ENCODE measurements around the gene PAQR6.

PAQR6 gene

DNA sequence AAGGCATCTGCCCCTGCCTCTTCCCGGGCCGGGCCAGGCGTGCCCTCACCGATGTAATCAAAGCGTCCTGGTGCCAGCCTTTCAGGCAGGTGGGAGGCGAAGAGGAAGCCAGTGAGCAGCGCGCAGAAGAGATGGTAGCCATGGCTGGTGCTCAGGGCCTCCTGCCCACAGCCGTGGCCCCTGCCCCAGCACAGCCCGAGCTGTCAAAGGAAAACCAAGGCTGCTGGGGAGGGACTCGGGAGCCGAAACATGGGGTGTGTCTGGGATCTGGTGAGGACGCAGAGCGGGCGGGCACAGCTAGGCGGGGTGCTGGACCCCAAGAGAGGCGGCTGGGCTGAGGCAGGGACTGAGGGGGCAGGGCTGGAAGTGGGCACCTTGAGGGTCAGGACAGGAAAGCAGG lies 3.1 kb downstream of the PAQR6 start:
- no peak for TF ChIP-seq Cebpa-rat (IDR thresholded peaks at IDR 0.05)
- Histone ChIP-seq H3K36me3 (peaks cover 11 to 25% (median 17%) of the 10 kb centered on the region in 11 experiments), H4K20me1 (peaks cover 5 to 97% (median 88%) of the 10 kb centered on the region in 11 experiments; a peak in 21 of 22 replicates), H3K4me3 (no peak overlapping the region), H3K9me3 (replicated peaks in 1 of 11) (no peaks in the 10 kb centered on the region), H3K27ac (no peak overlapping the region), H3K9ac (peak overlapping the region in 2 of 11 experiments; percentile 49 to 71; a peak in 1 of 22 replicates), H3K4me1 (peaks cover 50 to 72% (median 62%) of the 10 kb centered on the region in 10 experiments), H3K4me2 (peak overlapping the region in 10 of 11 experiments; percentile 90 to 100 (median 98); a peak in 19 of 22 replicates), H3K27me3 (peaks cover 16 to 29% (median 23%) of the 10 kb centered on the region in 11 experiments; a peak in 21 of 22 replicates)

DNA sequence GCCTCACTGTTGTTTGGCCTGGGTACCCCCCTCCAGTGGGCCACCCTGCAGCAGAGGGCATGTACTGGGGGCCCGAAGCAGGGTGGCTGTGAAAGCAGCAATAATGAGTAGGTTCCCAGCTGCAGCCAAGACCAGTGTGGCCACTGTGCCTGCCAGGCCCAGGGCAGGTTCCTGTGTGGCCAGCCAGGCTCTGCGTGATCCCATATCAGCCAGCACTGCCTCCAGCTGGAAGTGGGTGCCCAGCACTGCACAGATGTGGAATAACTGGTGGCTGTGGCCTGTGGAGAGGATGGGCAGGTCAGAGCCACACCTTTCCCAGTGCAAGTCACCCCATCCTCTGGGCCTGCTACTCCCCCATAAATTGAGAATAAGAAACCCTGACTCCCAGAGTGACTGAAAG lies 3.7 kb downstream of the PAQR6 start:
- Histone ChIP-seq H3K9me3 (replicated peaks in 1 of 11) (no peaks in the 10 kb centered on the region), H3K9ac (no peak overlapping the region), H3K4me2 (peak overlapping the region in 4 of 11 experiments; percentile 91 to 99 (median 98); a peak in 3 of 22 replicates), H3K4me1 (peaks cover 54 to 78% (median 68%) of the 10 kb centered on the region in 10 experiments), H3K36me3 (peaks cover 11 to 25% (median 17%) of the 10 kb centered on the region in 11 experiments), H3K27me3 (peaks cover 16 to 29% (median 23%) of the 10 kb centered on the region in 11 experiments; a peak in 21 of 22 replicates), H3K27ac (no peak overlapping the region), H4K20me1 (peaks cover 5 to 97% (median 84%) of the 10 kb centered on the region in 11 experiments; a peak in 20 of 22 replicates), H3K4me3 (no peak overlapping the region)
- no peak for TF ChIP-seq Cebpa-rat (IDR thresholded peaks at IDR 0.05)

DNA sequence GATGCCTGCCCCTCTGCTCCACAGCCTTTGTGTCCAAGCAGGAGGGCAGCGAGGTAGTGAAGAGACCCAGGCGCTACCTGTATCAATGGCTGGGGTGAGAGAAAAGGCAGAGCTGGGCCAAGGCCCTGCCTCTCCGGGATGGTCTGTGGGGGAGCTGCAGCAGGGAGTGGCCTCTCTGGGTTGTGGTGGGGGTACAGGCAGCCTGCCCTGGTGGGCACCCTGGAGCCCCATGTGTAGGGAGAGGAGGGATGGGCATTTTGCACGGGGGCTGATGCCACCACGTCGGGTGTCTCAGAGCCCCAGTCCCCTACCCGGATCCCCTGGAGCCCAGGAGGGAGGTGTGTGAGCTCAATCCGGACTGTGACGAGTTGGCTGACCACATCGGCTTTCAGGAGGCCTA lies 5.1 kb downstream of the PAQR6 start:
- Histone ChIP-seq H3K27me3 (peaks cover 16 to 29% (median 23%) of the 10 kb centered on the region in 11 experiments; a peak in 21 of 22 replicates), H3K9ac (no peak overlapping the region), H3K4me3 (no peak overlapping the region), H3K4me2 (peak overlapping the region; percentile 79 to 99 (median 89); a peak in 19 of 22 replicates), H3K36me3 (peaks cover 22 to 30% (median 25%) of the 10 kb centered on the region in 11 experiments), H3K27ac (no peak overlapping the region), H3K9me3 (replicated peaks in 1 of 11) (no peaks in the 10 kb centered on the region), H3K4me1 (peaks cover 54 to 82% (median 71%) of the 10 kb centered on the region in 10 experiments), H4K20me1 (peaks cover 5 to 93% (median 74%) of the 10 kb centered on the region in 11 experiments; a peak in 20 of 22 replicates)
- TF ChIP-seq Cebpa-rat (IDR thresholded peaks at IDR 0.05) = no peak

DNA sequence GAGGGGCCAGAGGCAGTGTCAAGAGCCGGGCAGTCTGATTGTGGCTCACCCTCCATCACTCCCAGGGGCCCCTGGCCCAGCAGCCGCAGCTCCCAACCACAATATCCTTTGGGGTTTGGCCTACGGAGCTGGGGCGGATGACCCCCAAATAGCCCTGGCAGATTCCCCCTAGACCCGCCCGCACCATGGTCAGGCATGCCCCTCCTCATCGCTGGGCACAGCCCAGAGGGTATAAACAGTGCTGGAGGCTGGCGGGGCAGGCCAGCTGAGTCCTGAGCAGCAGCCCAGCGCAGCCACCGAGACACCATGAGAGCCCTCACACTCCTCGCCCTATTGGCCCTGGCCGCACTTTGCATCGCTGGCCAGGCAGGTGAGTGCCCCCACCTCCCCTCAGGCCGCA lies 5.9 kb downstream of the PAQR6 start, which contains the start of gene BGLAP:
Gene BGLAP, plus strand, starts transcription at position 259 of the 400 bp plus-strand sequence. Its CDS starts 48 bp downstream, at position 307.
- Histone ChIP-seq H3K4me3 (peak within 1 kb of the TSS in 6 of 10 experiments; percentile 11 to 50 (median 20); a peak in 7 of 20 replicates), H3K36me3 (peaks cover 30 to 33% (median 31%) of the 10 kb centered on the region in 11 experiments), H3K9ac (peak within 1 kb of the TSS; percentile 32 to 64 (median 49); a peak in 17 of 22 replicates), H3K4me1 (peaks cover 54 to 76% (median 68%) of the 10 kb centered on the region in 10 experiments), H3K9me3 (replicated peaks in 1 of 11) (no peaks in the 10 kb centered on the region), H4K20me1 (peaks cover 5 to 85% (median 66%) of the 10 kb centered on the region in 11 experiments; a peak in 20 of 22 replicates), H3K4me2 (peak within 1 kb of the TSS; percentile 79 to 99 (median 89)), H3K27me3 (peaks cover 16 to 29% (median 23%) of the 10 kb centered on the region in 11 experiments; a peak in 21 of 22 replicates), H3K27ac (peak within 1 kb of the TSS in 9 of 11 experiments; percentile 11 to 69 (median 54); a peak in 16 of 22 replicates)
- no peak for TF ChIP-seq Cebpa-rat (IDR thresholded peaks at IDR 0.05)

DNA sequence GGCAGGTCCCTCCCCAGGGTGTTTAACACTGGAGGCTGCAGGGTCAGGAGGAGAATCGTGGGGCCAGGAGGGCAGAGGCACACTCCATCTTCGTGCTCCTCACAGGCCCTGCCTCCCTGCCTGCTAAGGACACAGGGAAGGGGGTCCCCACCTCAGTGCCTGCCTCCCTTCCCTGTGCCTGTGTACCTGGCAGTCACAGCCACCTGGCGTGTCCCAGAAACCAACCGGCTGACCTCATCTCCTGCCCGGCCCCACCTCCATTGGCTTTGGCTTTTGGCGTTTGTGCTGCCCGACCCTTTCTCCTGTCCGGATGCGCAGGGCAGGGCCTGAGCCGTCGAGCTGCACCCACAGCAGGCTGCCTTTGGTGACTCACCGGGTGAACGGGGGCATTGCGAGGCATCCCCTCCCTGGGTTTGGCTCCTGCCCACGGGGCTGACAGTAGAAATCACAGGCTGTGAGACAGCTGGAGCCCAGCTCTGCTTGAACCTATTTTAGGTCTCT lies 6.5 kb downstream of the PAQR6 start:
- Histone ChIP-seq H3K27ac (peak overlapping the region in 9 of 11 experiments; percentile 11 to 69 (median 54); a peak in 16 of 22 replicates), H4K20me1 (peaks cover 5 to 79% (median 60%) of the 10 kb centered on the region in 11 experiments; a peak in 20 of 22 replicates), H3K9me3 (replicated peaks in 1 of 11) (no peaks in the 10 kb centered on the region), H3K4me1 (peaks cover 49 to 70% (median 62%) of the 10 kb centered on the region in 10 experiments), H3K4me2 (peak overlapping the region; percentile 79 to 99 (median 89)), H3K9ac (peak overlapping the region; percentile 32 to 64 (median 49); a peak in 17 of 22 replicates), H3K4me3 (peak overlapping the region in 5 of 10 experiments; percentile 3 to 50 (median 17); a peak in 7 of 20 replicates), H3K27me3 (peaks cover 16 to 27% (median 22%) of the 10 kb centered on the region in 11 experiments; a peak in 21 of 22 replicates), H3K36me3 (peaks cover 36 to 39% (median 37%) of the 10 kb centered on the region in 11 experiments)
- TF ChIP-seq Cebpa-rat (IDR thresholded peaks at IDR 0.05) = no peak

DNA sequence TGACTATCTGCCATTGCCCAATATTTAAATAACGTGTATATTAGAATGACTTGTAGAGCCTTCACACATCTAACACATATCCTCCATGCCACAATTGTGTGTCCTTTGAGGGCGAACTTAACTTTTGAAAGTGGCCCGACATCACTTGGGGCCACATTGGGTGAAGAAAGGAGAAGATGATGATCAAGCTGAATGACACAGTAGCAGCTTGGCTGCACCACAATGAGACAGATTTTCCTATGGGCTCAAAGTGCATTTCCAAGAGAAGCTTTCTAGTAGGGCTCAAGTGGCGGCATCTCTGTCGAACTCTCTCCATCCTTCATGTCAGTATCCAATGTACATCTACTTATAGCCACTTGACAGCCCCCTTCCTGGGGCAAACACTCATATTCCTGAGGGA lies 9.6 kb downstream of the PAQR6 start:
- H3K36me3 ChIP-seq = peaks cover 63 to 70% (median 66%) of the 10 kb centered on the region in 11 experiments
- peaks cover 37 to 46% (median 43%) of the 10 kb centered on the region in 10 experiments for H3K4me1 ChIP-seq
- H3K4me3 ChIP-seq = no peak overlapping the region
- H3K4me2 ChIP-seq = no peak overlapping the region
- H4K20me1 ChIP-seq = peaks cover 5 to 48% (median 29%) of the 10 kb centered on the region in 11 experiments; a peak in 20 of 22 replicates
- no peak for TF ChIP-seq Cebpa-rat (IDR thresholded peaks at IDR 0.05)
- H3K27me3 ChIP-seq = no peaks in the 10 kb centered on the region
- H3K9me3 ChIP-seq (replicated peaks in 1 of 11) = no peaks in the 10 kb centered on the region
- no peak overlapping the region for H3K9ac ChIP-seq
- no peak overlapping the region for H3K27ac ChIP-seq

DNA sequence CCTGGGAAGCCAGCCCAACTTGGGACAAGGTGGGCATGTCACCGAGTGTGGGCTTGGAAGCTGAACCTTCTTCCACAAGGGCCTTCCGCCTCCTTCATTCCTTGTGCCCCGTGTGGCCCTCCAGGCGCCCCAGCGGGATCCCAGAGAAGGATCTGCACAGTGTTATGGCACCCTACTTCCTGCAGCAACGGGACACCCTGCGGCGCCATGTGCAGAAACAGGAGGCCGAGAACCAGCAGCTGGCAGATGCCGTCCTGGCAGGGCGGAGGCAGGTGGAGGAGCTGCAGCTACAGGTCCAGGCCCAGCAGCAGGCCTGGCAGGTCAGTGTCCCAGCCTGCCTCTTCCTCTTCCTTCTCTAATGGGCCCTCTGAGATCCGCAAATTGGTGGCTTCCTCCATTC lies 11.7 kb downstream of the PAQR6 start:
- Histone ChIP-seq H3K9me3 (replicated peaks in 1 of 11) (no peaks in the 10 kb centered on the region), H3K9ac (no peak overlapping the region), H3K27me3 (no peaks in the 10 kb centered on the region), H3K36me3 (peaks cover 64 to 86% (median 69%) of the 10 kb centered on the region in 11 experiments), H3K4me2 (no peak overlapping the region), H3K27ac (no peak overlapping the region), H4K20me1 (peaks cover 0 to 30% (median 18%) of the 10 kb centered on the region in 11 experiments; a peak in 20 of 22 replicates), H3K4me3 (no peak overlapping the region), H3K4me1 (peaks cover 19 to 37% (median 34%) of the 10 kb centered on the region in 10 experiments)
- no peak for TF ChIP-seq Cebpa-rat (IDR thresholded peaks at IDR 0.05)

DNA sequence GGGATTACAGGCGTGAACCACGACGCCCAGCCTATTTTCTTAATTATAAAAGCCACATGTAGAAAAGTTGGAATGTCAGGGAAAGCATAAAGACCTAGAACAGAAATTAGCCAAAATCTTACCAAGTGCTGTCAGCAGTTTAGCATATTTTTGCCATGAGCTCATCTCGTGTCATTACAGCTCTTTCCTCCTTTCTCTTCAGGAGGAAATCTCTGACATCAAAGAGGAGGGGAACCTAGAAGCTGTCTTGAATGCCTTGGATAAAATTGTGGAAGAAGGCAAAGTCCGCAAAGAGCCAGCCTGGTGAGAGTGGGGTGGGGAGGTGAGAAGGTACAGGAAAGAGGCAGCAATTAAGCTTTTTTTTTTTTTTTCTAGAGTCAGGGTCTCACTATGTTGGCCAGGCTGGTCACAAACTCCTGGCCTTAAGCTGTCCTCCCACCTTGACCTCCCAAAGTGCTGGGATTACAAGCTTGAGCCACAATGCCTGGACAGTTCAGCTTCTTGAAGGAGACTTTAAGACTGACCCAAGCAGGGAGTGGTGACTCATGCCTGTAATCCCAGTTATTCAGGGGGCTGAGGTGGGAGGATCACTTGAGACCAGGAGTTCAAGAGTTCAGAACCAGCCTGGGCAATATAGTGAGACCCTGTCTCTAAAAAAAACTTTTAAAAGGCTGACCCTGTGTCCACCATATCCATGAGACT lies 14.3 kb downstream of the PAQR6 start:
- no peaks in the 10 kb centered on the region for H3K27me3 ChIP-seq
- peaks cover 65 to 92% (median 69%) of the 10 kb centered on the region in 11 experiments for H3K36me3 ChIP-seq
- no peak overlapping the region for H3K4me2 ChIP-seq
- H3K4me1 ChIP-seq = peaks cover 6 to 21% (median 10%) of the 10 kb centered on the region in 10 experiments; a peak in 15 of 20 replicates
- H3K4me3 ChIP-seq = no peak overlapping the region
- H3K27ac ChIP-seq = no peak overlapping the region
- TF ChIP-seq Cebpa-rat (IDR thresholded peaks at IDR 0.05) = no peak
- no peaks in the 10 kb centered on the region for H3K9me3 ChIP-seq (replicated peaks in 1 of 11)
- peak overlapping the region in 1 of 11 experiments; percentile 17; a peak in 1 of 22 replicates for H3K9ac ChIP-seq
- peaks cover 0 to 19% (median 4%) of the 10 kb centered on the region in 11 experiments; a peak in 4 of 22 replicates for H4K20me1 ChIP-seq

All from BLaER1 treated with 17β-estradiol and CSF1 and Interleukin-3, amounts not matched to agents 10 nM and 100 nM (cell line).